ENCODE results near the gene CCT5.
"Not testable (repeated sequence)": the region's sequence is repeated elsewhere in the genome, so short reads cannot be mapped to it uniquely, and the experiment has no call there.

The CCT5 gene

GRCh38 chr5:10247217-10247616, 2.9 kb upstream of the CCT5 start:
- FAIRE-seq, result not testable (repeated sequence)

DNA sequence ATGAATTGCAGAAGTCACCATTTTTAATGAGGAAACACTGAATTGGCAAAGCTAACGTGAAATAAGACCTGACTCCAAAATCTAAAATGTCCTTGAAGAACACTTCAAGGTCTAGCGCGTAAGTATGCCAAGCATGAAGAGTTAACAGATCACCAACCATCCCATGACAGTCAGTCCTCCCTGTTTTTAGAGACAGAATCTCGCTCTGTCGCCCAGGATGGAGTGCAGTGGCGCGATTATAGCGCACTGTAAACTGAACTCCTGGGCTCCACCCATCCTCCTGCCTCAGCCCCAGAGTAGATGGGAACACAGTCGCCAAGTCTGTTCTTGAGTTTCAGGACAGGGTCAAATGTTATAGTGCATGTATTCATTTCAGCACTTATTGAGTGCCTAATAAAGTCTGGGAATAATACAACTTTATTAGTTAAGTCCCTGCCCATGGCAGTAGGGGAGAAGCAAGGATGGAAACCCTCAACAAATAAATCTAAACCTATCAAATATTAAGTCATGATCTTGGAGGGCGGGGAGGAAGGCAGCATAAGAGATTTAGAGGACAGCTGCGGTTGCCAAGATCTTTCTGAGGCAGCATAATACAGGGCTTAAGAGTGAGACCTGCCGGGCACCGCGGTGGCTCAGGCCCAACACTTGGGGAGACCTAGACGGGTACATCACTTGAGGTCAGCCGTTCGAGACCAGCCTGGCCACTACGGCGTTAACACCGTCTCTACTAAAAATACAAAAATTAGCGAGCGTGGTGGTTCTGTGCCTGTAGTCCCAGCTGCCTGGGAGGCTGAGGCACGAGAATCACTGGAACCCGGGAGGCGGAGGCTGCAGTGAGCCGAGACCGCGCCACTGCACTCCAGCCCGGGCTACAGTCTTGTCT, 1.5 kb upstream of the CCT5 start:
- FAIRE-seq, result no peak

- no peak for FAIRE-seq
Observed at GRCh38 chr5:10250806-10251276, 761 bp downstream of the CCT5 start.

DNA sequence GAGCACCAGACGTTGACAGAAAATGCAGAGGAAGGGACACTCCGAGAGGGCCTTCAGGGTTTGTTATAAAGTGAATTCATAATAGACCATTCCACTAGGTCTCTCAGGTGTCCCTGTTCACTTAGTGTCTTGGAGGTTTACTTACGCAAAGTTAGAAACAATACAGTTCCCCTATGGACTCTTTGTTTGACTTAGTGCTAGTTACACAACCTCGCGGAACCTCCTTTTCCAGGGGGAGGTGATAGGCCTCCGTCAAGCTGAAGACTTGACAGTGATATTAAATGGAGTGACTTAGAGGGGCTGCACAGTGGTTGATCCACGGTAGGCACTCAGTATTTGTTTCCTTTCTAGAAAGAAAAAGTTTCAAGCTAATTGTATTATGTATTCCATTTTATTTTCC, 1.3 kb downstream of the CCT5 start:
- no peak for FAIRE-seq

DNA sequence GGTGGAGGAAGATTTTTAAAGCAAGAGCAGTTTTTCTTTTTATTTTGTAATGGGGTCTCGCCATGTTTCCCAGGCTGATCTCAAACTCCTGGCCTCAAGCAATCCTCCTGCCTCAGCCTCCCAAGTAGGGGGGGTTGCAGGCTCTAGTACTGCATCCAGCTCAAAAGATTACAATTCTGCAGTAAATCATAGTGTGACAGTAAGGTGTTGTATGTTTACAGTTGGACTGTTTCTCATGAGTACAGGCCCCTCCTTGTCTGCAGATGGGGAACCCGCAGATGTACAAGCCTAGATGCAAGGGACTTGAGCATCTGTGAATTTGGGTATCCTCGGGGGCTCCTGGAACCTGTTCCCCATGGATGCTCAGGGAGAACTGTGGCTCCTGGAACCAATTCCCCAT, 3.3 kb downstream of the CCT5 start:
- no peak for FAIRE-seq

DNA sequence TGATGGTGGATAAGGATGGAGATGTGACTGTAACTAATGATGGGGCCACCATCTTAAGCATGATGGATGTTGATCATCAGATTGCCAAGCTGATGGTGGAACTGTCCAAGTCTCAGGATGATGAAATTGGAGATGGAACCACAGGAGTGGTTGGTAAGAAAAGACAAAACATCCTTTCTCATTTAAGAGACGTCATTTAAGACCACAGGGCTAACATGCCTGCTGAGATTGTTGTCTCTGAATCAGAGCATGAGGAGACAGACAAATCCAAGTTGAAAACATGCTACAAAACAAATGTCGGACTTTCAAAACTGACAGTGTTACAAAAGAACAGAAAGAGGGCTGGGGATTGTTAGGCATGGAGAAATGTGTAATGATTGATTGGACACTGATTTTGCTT, 4.6 kb downstream of the CCT5 start:
- no peak for FAIRE-seq

GRCh38 chr5:10257870-10258269, 7.8 kb downstream of the CCT5 start:
- no peak for FAIRE-seq

DNA sequence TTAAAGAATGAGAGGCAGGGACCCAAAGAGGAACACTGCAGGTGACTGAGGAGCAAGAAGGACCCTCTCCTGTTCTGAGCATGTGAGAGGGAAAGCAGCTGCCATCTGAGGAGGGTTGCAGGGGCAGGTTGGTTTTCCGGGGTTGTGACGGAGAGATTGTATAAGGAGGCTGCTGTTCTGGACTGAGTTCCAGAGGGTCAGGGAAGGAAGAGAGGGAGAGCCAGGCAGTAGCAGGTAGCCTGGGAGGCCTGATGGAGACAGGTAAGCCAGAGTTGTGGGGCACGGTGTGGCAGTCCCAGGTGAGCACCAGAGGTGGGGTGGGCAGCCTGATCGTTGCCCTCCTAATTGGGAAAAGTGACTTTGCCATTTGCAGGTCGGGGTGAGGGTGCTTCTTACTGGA, 9.8 kb downstream of the CCT5 start:
- FAIRE-seq, result no peak

GRCh38 chr5:10261065-10261464, 11.0 kb downstream of the CCT5 start:
- FAIRE-seq, result no peak

DNA sequence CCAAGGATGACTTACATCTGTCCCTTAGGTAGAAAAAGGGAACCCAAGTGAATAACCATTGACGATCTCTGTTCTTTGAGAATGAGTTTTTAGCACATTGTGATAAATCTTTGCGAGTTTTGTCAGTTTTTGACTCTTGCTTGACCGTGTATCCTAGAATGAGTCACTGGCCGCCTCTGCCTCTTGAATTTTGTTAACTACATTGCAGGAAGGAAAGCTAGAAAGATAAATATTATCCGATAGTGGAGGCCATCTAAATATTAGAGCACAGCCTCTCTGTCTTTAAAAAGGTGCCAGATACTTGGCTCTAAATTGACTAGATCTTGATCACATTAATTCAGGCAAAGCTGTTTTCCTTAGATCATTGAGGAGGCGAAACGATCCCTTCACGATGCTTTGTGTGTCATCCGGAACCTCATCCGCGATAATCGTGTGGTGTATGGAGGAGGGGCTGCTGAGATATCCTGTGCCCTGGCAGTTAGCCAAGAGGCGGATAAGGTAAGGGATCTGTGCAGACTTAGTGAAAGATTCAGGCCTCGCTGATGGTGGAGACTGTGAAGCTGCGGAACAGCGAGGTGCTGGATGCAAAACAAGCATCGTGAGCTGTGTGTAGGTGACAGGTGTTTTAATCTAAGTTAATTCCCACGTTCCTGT, 12.2 kb downstream of the CCT5 start:
- FAIRE-seq, result no peak

- no peak for FAIRE-seq
Observed at GRCh38 chr5:10262995-10263394, 12.9 kb downstream of the CCT5 start.

- FAIRE-seq, result no peak
Observed at GRCh38 chr5:10264604-10265003, 14.5 kb downstream of the CCT5 start.

DNA sequence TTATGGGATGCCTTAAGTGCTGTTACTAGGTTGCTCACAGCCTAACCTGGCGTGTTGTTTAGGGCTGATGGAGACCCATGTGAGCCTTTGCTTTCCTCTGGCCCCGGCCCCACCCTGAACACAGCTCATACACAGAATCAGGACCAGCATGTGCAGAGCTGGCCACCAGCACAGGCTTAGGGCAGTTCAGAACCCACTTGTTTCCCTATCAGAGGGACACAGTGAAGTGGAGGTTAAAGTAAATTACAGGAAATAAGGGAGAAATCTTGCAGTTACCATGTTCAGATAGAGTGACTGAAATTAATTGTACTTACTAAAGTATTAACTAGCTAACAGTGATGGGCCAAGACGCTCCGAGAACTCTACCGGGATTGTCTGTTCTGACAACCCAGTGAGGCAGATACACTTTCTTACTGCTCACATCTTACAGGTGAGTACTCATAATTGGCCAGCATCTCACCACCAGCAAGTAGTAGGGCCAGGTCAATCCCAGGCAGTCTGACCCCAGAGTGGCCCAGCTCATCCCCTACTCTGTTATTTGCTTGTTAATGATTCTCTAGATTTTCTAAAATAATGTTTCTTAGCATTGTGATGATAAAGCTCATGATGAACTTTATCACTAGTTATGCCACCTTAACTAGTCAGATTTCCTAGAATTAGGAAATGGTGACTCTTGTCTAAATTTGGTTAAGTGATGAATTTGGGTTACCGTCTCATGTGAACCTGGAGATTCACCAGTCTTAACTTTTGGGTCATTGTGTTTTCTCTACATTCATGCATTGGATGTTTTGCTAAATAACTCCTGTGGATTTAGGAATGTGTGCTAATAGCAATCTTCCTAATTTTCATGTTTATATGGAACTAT, 15.4 kb downstream of the CCT5 start:
- no peak for FAIRE-seq

GRCh38 chr5:10266137-10266536, 16.1 kb downstream of the CCT5 start:
- FAIRE-seq, result no peak

- no peak for FAIRE-seq
Observed at GRCh38 chr5:10266839-10267238, 16.8 kb downstream of the CCT5 start.

GRCh38 chr5:10268100-10268499, 18.0 kb downstream of the CCT5 start:
- no peak for FAIRE-seq

GRCh38 chr5:10272053-10272874, 22.2 kb downstream of the CCT5 start:
- no peak for FAIRE-seq

- not testable (repeated sequence) for FAIRE-seq
Observed at GRCh38 chr5:10272875-10273209, 22.8 kb downstream of the CCT5 start.

GRCh38 chr5:10275460-10275859, 25.4 kb downstream of the CCT5 start:
- FAIRE-seq, result no peak

- no peak for FAIRE-seq
Observed at GRCh38 chr5:10275991-10276390, 25.9 kb downstream of the CCT5 start.

GRCh38 chr5:10276691-10277090, 26.6 kb downstream of the CCT5 start:
- no peak for FAIRE-seq

All from A204.1 (cell line).